Chondrocyte (in vitro differentiated cells): ENCODE data around the gene PATL1. TPM values are rescaled to one million over a fixed set of nuclear protein-coding genes. Genes with fewer than 3 reads are reported as not detected.

Experiments used
- DNase-seq: peaks from one replicate; pipeline ENCODE4 v3.0.0; 2021; ENCODE audit warnings: mixed read lengths, low spot score
- H3K27ac Mint-ChIP-seq: one replicate; pipeline ENCODE4 v1.8.0; 2021; ENCODE audit warnings: mild to moderate bottlenecking, moderate library complexity, mixed read lengths; ENCODE audit not compliant: unreplicated experiment
- H3K27me3 Mint-ChIP-seq: 2 replicates; pipeline ENCODE4 v1.8.0; 2021; ENCODE audit warnings: low read depth, mixed read lengths
- H3K36me3 Mint-ChIP-seq: 2 replicates; pipeline ENCODE4 v1.8.0; 2021; ENCODE audit warnings: low read depth, mixed read lengths
- H3K4me1 Mint-ChIP-seq: 2 replicates; pipeline ENCODE4 v1.8.0; 2021; ENCODE audit warnings: low read depth, mild to moderate bottlenecking, mixed read lengths
- H3K4me3 Mint-ChIP-seq: one replicate; pipeline ENCODE4 v1.8.0; 2021; ENCODE audit warnings: mild to moderate bottlenecking, moderate library complexity, mixed read lengths; ENCODE audit not compliant: unreplicated experiment
- H3K9me3 Mint-ChIP-seq: 2 replicates; pipeline ENCODE4 v1.8.0; 2021; ENCODE audit warnings: low read depth, mixed read lengths
- long read RNA-seq: library from polyadenylated mRNA; stranded (forward); transcript quantifications from one replicate; pipeline ENCODE4 v2.0.0, GENCODE V29; 2021
- total RNA-seq: library from RNA; stranded (reverse); gene quantifications from 3 replicates; pipeline ENCODE4 v1.2.1, GENCODE V29; 2021
- TF ChIP-seq, protein P1 (sequence below): fragments of 200-600 bp; sonication (generic); IDR thresholded peaks from 2 replicates; pipeline ENCODE4 v1.5.0; 2021; ENCODE audit warnings: antibody characterized with exemption, mild to moderate bottlenecking, moderate library complexity

Gene PATL1, protein sequence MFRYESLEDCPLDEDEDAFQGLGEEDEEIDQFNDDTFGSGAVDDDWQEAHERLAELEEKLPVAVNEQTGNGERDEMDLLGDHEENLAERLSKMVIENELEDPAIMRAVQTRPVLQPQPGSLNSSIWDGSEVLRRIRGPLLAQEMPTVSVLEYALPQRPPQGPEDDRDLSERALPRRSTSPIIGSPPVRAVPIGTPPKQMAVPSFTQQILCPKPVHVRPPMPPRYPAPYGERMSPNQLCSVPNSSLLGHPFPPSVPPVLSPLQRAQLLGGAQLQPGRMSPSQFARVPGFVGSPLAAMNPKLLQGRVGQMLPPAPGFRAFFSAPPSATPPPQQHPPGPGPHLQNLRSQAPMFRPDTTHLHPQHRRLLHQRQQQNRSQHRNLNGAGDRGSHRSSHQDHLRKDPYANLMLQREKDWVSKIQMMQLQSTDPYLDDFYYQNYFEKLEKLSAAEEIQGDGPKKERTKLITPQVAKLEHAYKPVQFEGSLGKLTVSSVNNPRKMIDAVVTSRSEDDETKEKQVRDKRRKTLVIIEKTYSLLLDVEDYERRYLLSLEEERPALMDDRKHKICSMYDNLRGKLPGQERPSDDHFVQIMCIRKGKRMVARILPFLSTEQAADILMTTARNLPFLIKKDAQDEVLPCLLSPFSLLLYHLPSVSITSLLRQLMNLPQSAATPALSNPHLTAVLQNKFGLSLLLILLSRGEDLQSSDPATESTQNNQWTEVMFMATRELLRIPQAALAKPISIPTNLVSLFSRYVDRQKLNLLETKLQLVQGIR
- total RNA-seq: 24.5 to 30.4 TPM (median 28.8 TPM) in 3 replicates
- long read RNA-seq, full-length matches to known transcripts: 4 of 9 reads
- long read RNA-seq, partial matches to known transcripts: 0 of 9 reads
- long read RNA-seq, other reads (novel, unspliced or antisense): 5 of 9 reads

DNA sequence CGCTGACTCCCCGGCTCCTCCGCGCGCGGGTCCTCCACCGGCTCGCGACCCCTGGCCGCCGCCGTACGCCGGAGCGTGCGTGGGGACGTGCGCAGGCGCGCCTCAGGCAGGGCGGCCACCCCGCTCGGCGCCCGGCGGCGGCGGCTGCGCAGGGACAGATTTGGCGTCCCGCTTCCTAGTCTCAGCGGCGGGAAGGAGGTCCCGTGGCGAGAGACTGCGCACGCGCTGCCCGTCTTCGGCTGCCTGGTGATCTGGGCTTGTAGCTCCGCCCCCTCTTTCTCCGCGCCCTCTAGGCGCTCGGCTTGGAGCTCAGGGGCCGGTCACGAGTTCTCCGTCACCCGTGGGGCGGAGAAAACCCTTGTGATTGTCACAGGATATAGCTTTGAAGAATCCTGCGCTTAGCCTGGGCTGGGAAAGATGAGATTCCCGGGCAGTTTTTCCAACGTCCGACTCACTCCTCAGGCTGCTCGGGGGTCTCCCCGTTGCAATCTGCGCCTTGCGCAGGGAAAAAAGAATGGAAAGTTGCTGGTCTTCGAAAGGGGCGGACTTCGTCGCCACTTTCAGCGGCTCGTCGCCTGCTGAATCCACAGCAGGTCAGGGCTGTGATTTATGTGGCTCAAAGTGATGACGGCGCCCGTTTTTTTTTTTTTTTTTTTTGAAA, at the start of gene PATL1:
Gene PATL1, minus strand, starts transcription at position 88 of the 661 bp plus-strand sequence. CDS start 142 bp downstream, outside the sequence.
- DNase-seq: peak; percentile 99
- no peaks in the 10 kb centered on the region for H3K27me3 Mint-ChIP-seq
- peaks cover 12% of the 10 kb centered on the region for H3K36me3 Mint-ChIP-seq
- TF ChIP-seq, protein P1, sequence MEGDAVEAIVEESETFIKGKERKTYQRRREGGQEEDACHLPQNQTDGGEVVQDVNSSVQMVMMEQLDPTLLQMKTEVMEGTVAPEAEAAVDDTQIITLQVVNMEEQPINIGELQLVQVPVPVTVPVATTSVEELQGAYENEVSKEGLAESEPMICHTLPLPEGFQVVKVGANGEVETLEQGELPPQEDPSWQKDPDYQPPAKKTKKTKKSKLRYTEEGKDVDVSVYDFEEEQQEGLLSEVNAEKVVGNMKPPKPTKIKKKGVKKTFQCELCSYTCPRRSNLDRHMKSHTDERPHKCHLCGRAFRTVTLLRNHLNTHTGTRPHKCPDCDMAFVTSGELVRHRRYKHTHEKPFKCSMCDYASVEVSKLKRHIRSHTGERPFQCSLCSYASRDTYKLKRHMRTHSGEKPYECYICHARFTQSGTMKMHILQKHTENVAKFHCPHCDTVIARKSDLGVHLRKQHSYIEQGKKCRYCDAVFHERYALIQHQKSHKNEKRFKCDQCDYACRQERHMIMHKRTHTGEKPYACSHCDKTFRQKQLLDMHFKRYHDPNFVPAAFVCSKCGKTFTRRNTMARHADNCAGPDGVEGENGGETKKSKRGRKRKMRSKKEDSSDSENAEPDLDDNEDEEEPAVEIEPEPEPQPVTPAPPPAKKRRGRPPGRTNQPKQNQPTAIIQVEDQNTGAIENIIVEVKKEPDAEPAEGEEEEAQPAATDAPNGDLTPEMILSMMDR: no peak
- H3K4me3 Mint-ChIP-seq: peak within 1 kb of the TSS; percentile 94
- no peaks in the 10 kb centered on the region for H3K9me3 Mint-ChIP-seq
- H3K4me1 Mint-ChIP-seq: peaks cover 27% of the 10 kb centered on the region
- peak within 1 kb of the TSS; percentile 100 for H3K27ac Mint-ChIP-seq

DNA sequence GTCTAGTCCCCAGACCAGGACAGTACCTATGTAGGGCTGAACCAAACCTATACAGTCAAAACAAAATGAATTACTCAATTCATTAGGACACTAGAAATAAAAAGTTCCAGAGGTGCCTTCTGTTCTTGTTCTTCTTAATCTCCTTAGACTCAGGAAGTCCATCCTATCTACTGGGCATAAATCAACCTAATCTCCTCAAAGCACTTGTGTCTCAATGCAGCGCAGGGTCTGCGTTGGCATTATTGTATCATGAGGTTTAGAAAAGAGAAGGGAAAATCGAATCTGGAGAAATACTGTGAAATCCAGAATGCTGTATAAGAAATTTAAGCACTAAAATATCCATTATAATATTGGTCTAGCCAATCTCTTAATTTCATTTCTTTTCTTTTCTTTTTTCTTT, 47.2 kb upstream of the PATL1 start:
- TF ChIP-seq, protein P1: no peak
- H3K27me3 Mint-ChIP-seq: peaks cover 27% of the 10 kb centered on the region
- H3K4me1 Mint-ChIP-seq: no peaks in the 10 kb centered on the region
- no peak for DNase-seq
- H3K9me3 Mint-ChIP-seq: no peaks in the 10 kb centered on the region
- H3K27ac Mint-ChIP-seq: no peak overlapping the region
- H3K36me3 Mint-ChIP-seq: no peaks in the 10 kb centered on the region
- H3K4me3 Mint-ChIP-seq: no peak overlapping the region

DNA sequence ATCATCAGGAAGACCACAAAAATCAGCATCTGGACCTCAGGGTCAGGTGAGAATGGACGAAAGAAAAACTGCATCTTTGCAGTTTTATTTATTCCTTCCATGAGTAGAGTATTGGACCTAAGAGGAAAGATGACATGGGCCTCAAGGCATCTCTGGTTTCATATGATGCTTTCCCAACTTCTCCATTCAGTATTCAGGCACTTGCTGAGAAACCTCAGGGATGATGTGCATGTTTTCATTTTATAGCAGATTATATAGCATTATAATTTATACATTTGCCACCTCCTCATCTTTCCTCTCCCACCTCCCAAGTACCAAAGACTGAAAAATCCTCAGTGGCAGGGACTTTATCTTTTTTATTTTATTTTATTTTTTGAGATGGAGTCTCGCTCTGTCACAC, 44.9 kb upstream of the PATL1 start, which contains the start of gene OR10V1:
Gene OR10V1, minus strand, starts transcription at position 101 of the 400 bp plus-strand sequence. Its CDS starts 0 bp downstream, at position 101.
- TF ChIP-seq, protein P1: no peak
- Mint-ChIP-seq H3K27ac (no peak within 1 kb of the TSS), H3K4me1 (no peaks in the 10 kb centered on the region), H3K27me3 (peaks cover 22% of the 10 kb centered on the region), H3K4me3 (no peak within 1 kb of the TSS), H3K36me3 (no peaks in the 10 kb centered on the region), H3K9me3 (no peaks in the 10 kb centered on the region)
- no peak for DNase-seq

DNA sequence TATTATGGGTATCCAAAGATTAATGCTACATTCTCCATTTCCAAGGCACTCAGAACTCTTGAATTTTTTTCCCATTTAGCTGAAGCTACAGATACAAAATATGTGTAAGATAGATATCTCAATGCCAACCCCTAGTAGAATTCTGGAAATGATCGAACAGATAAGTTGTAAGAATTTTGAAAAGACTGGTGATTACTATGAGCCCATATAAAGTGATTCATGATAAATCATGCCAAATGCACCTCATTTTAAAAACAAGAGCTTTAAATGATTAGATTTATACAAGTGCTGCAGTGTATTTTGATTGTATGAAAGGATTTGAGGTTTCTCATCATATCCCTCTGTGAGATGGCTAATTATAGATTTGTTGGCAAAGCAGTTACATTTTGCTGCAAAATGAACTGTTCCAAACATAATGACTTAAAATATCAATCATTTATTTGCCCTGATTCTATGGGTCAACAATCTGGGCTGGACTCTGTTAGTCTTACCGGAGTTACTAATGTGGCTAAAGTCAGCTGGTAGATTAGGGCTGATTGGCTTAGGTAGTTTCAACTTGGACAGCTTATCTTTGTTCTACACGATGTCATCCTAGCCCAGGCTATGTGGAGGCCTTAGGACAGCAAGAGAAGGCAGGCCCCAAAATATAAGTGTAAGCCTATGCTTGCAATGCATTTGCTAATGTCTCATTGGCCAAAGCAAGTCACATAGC, 41.5 kb upstream of the PATL1 start:
- Mint-ChIP-seq H3K27ac (no peak overlapping the region), H3K36me3 (no peaks in the 10 kb centered on the region), H3K27me3 (peaks cover 12% of the 10 kb centered on the region), H3K9me3 (no peaks in the 10 kb centered on the region), H3K4me3 (no peak overlapping the region), H3K4me1 (no peaks in the 10 kb centered on the region)
- no peak for DNase-seq
- TF ChIP-seq, protein P1: no peak
